M059J (cell line): ENCODE data around the gene MYO18B. TPM values are rescaled to one million over a fixed set of nuclear protein-coding genes. Genes with fewer than 3 reads are reported as not detected.
A peak's percentile ranks its signal among the peaks of the same experiment; 100 is the strongest.
"Not testable (repeated sequence)": the region's sequence is repeated elsewhere in the genome, so short reads cannot be mapped to it uniquely, and the experiment has no call there.

Experiments
- DNase-seq: peaks from one replicate; pipeline ENCODE4 v3.0.0-alpha.2; 2012; ENCODE audit warnings: low read depth
- total RNA-seq: library from RNA; depleted of rRNA; stranded (reverse); fragments of >200 nt; shearing (Covaris generic); gene quantifications from 2 replicates; pipeline ENCODE4 v1.2.3, GENCODE V29; 2014

The MYO18B gene
- total RNA-seq, 1 experiment from 2014 or later: not detected

GRCh38 chr22:25942115-25942855 is 200.3 kb downstream of the MYO18B start:
- DNase-seq: no peak

GRCh38 chr22:25942856-25943411 is 200.9 kb downstream of the MYO18B start:
- DNase-seq: peak; percentile 5

GRCh38 chr22:25950111-25950510 is 208.1 kb downstream of the MYO18B start:
- no peak for DNase-seq

GRCh38 chr22:25953276-25953675 is 211.3 kb downstream of the MYO18B start:
- DNase-seq: no peak

- DNase-seq: no peak
These were observed 211.9 kb downstream of the MYO18B start for GRCh38 chr22:25953919-25954318.

GRCh38 chr22:25955323-25955722 is 213.3 kb downstream of the MYO18B start:
- no peak for DNase-seq

GRCh38 chr22:25956801-25957200 is 214.8 kb downstream of the MYO18B start:
- DNase-seq: no peak

- DNase-seq: no peak
These were observed 218.1 kb downstream of the MYO18B start for GRCh38 chr22:25959818-25960774.

- DNase-seq: no peak
These were observed 219.7 kb downstream of the MYO18B start for GRCh38 chr22:25961699-25962098.

- DNase-seq: no peak
These were observed 220.7 kb downstream of the MYO18B start for GRCh38 chr22:25962711-25963110.

- DNase-seq: no peak
These were observed 223.2 kb downstream of the MYO18B start for GRCh38 chr22:25964961-25965730.

- no peak for DNase-seq
These were observed 224.5 kb downstream of the MYO18B start for GRCh38 chr22:25966448-25966913.

- no peak for DNase-seq
These were observed 227.3 kb downstream of the MYO18B start for GRCh38 chr22:25969286-25969685.

- no peak for DNase-seq
These were observed 227.9 kb downstream of the MYO18B start for GRCh38 chr22:25969901-25970300.

GRCh38 chr22:25970374-25970911 is 228.5 kb downstream of the MYO18B start:
- no peak for DNase-seq

GRCh38 chr22:25970999-25971811 is 229.2 kb downstream of the MYO18B start:
- no peak for DNase-seq

GRCh38 chr22:25972397-25972796 is 230.4 kb downstream of the MYO18B start:
- DNase-seq: no peak

- no peak for DNase-seq
These were observed 234.4 kb downstream of the MYO18B start for GRCh38 chr22:25976356-25976755.

- no peak for DNase-seq
These were observed 238.0 kb downstream of the MYO18B start for GRCh38 chr22:25979968-25980367.

GRCh38 chr22:25984911-25985310 is 242.9 kb downstream of the MYO18B start:
- not testable (repeated sequence) for DNase-seq
